Jurkat, Clone E6-1 (cell line): ENCODE measurements around the gene CD276.

Experiments
- DNase-seq: peaks from one replicate; pipeline ENCODE4 v3.0.0-alpha.2; 2011; ENCODE audit warnings: low read depth, low spot score
- H3K4me3 ChIP-seq: 2 replicates; pipeline ENCODE4 v1.5.1; 2011; ENCODE audit warnings: mild to moderate bottlenecking, low read length, control low read depth, moderate library complexity

Gene CD276

DNA sequence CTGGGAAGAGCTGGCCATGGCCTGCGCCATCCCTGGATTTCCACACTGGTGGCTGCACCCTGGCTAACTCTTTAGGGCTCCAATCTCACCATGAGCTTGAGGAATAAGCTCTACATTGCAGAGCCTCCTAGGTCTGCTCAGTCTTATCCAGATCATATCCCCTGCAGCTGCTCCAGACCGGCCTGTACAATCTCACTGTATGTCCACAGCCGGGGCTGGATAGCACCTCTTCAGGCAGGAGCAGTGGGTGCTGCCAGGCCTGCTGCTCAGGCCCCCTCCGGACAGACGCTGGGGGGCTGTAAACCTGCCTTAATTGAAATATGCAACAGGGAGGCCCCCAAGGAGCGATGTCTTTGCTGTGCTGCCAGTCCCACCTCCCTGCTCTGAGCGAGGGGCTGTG lies 53.4 kb downstream of the CD276 start:
- H3K4me3 ChIP-seq: no peak overlapping the region
- no peak for DNase-seq

GRCh38 chr15:73740152-73741048 lies 56.2 kb downstream of the CD276 start:
- no peak for DNase-seq
- H3K4me3 ChIP-seq: no peak overlapping the region

GRCh38 chr15:73741321-73741836 lies 57.2 kb downstream of the CD276 start:
- H3K4me3 ChIP-seq: no peak overlapping the region
- DNase-seq: no peak

DNA sequence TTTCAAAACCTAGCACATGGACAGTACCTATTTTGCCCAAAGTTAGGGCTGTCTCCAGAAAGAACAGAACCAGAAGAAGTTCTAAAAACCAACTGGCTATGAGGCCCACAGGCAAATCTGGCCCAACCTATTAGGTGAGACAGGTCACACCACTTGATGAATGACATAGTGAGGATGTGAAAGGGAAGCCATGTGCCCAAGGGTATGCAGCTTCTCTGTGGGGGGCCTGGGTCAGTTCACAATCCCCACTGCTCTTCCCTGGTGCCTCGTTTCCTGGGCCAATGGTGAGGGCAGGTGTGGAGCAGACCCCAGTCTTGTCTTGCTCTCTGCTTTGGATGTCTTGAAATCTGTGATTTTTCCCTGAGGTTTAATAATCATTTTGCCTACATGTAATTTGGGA lies 60.1 kb downstream of the CD276 start:
- DNase-seq: no peak
- H3K4me3 ChIP-seq: no peak overlapping the region

- no peak overlapping the region for H3K4me3 ChIP-seq
- DNase-seq: no peak
These were observed 60.9 kb downstream of the CD276 start for GRCh38 chr15:73745073-73745472.

GRCh38 chr15:73746261-73746660 lies 62.1 kb downstream of the CD276 start:
- no peak overlapping the region for H3K4me3 ChIP-seq
- DNase-seq: no peak

DNA sequence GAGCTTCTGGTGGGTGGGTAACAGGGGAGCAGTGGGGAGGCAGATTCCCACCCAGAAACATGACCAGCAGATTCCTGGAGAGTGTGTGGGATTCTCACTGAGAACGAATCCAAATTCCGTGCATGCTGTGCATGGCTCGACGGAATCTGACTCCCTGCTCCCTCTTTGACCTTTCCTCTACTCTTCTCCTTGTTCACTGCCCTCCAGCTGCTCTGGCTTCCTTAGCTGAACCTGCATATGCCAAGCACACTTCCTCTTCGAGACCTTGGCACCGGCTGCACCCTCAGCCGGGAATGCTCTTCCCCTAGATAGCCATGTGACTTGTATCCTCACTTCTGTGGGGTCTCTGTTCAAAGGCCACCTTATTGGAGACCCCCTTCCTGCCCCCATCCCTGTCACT lies 62.7 kb downstream of the CD276 start:
- no peak overlapping the region for H3K4me3 ChIP-seq
- no peak for DNase-seq

GRCh38 chr15:73747847-73748590 lies 63.8 kb downstream of the CD276 start:
- no peak for DNase-seq
- H3K4me3 ChIP-seq: no peak overlapping the region

DNA sequence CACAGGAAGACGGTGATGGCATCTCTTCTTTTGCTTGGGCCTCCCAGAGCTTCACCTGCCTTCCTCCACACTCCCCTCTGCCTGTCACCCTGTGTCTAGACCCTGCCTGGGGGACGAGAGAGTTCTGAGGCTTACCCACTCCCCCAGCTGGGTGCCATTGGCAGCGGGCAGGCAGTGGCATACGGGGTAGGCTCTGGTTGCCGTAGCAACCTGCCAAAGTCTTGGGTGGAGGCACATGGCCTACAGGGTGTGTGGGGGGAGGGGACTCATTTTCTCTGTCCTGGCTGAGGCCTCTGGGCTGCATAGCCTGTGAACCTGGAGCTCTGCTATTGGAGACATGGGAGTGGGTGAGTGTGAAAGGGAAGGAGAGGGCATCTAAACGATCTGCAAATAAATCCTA lies 64.5 kb downstream of the CD276 start:
- peak; percentile 7 for DNase-seq

GRCh38 chr15:73749533-73749932 lies 65.3 kb downstream of the CD276 start:
- DNase-seq: no peak
- H3K4me3 ChIP-seq: no peak overlapping the region

More for the DNA sequence above, 64.5 kb downstream of the CD276 start:
- no peak overlapping the region for H3K4me3 ChIP-seq

- no peak overlapping the region for H3K4me3 ChIP-seq
- DNase-seq: no peak
These were observed 65.8 kb downstream of the CD276 start for GRCh38 chr15:73749971-73750370.

GRCh38 chr15:73750438-73750837 lies 66.3 kb downstream of the CD276 start:
- no peak for DNase-seq
- H3K4me3 ChIP-seq: no peak overlapping the region

DNA sequence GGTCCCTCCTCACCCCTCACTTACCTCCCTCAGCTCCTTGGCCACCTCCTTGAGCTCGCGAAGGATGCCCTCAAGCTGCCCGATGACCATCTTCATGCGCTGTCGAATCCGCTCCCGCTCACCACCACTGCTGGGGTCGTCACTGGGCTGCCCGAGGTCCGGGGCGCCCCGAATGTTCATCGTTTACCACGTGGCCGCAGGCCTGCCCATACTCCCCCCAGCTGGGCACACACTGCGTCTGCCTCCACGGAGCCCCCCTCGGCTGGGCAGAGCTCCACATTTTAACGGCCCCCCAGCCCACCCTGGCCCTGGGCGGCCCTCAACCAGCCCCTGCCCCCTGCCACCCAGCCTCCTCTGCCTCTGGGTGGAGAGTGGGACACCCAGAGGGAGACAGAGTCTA lies 66.8 kb downstream of the CD276 start:
- no peak overlapping the region for H3K4me3 ChIP-seq

DNA sequence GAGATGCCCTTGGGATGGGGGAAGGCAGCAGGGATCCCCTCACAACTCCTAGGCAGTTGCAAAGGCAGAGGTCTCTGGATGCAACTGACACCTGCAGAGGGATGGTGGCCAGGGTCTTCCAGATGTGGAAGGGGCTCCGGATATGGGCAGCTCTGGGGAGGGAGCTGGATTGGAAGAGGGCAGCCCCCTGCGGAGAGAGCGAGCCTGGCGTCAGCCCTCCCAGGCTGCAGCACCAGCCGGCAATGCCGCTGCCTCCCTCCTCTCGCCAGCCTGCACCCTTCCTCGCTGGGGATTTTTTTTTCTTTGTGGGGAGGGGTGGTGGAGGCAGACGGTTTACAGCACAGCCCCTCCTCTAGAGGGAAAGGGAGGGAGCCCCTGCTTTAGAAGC lies 67.3 kb downstream of the CD276 start:
- H3K4me3 ChIP-seq: no peak overlapping the region
- DNase-seq: no peak

More for the DNA sequence above, 66.8 kb downstream of the CD276 start:
- no peak for DNase-seq

- no peak overlapping the region for H3K4me3 ChIP-seq
- DNase-seq: no peak
These were observed 68.0 kb downstream of the CD276 start for GRCh38 chr15:73751899-73752805.

DNA sequence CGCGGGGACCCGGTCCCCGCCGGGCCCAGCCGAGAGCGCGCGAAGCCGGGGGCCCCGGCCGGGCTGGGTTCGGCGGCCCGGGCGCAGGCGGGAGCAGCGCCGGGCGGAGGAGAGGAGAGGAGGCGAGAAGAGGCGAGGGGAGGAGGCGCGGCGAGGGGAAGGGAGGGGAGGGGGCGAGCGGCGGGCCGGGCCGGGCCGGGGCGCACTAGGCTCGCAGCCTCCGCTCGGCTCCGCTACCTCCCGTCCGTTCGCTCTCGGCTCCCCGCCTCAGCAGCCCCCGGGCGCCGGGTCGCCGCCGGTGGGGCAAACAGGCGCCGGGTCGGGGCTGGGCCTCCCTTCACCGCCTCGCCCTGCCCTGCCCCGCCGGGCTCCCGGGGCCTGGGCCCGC lies 68.6 kb downstream of the CD276 start:
- no peak for DNase-seq
- no peak overlapping the region for H3K4me3 ChIP-seq

- no peak for DNase-seq
- H3K4me3 ChIP-seq: no peak within 1 kb of the TSS
These were observed 69.3 kb downstream of the CD276 start, which contains the start of gene INSYN1 for GRCh38 chr15:73753250-73754130. Gene INSYN1, minus strand, starts transcription at chr15:73753351. Its CDS starts 2,221 bp downstream, at chr15:73751130.

DNA sequence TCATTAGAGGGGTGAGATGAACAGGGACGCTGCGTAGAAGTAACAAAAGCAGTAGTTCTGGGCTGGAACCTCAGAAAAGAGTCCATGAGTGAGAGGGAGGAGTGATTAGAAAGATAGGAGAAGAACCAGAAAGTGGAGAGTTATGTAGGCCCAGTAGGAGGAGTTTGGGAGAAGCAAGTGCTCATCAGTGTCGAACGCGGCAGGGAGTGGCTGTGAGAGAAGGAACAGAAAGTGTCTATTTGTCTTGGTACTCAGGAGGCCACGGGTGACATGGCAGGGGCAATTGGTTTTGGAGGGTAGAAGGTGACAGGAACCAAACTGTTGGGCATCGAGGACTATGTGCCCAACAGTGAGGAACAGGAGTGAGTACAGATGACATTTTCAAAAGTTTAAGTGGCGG lies 70.3 kb downstream of the CD276 start:
- DNase-seq: no peak

More for the DNA sequence above, 70.3 kb downstream of the CD276 start:
- H3K4me3 ChIP-seq: no peak overlapping the region
